Ovary (tissue), 3 donors: ENCODE data around the gene UBE2C.

Source experiments
- CTCF ChIP-seq, 3 donors: fragments of 450-650 bp in 2 of 3; fragments of 200-600 bp in 1 of 3; IDR thresholded peaks; one replicate each; pipeline versions ENCODE4 v1.5.1 to v1.8.0; 2016 to 2022; ENCODE audit warnings: antibody characterized with exemption in 3 of 3, mild to moderate bottlenecking in 1 of 3
- POLR2A ChIP-seq: fragments of 450-650 bp; IDR thresholded peaks from one replicate; pipeline ENCODE4 v1.6.1; 2017; ENCODE audit warnings: antibody characterized with exemption, mild to moderate bottlenecking, moderate library complexity
- donor health status: DM: no; HTN: no; CAD: no.

GRCh38 chr20:45827712-45828111 lies 15.3 kb downstream of the UBE2C start:
- TF ChIP-seq CTCF (IDR thresholded peaks at IDR 0.05) (no peak), POLR2A (no peak)
